Upper lobe of right lung (tissue), 1 donor: Measurements from ENCODE around the gene LUZP1. TPM values are rescaled to one million over a fixed set of nuclear protein-coding genes. Genes with fewer than 3 reads are reported as not detected.

Experiments used
- ATAC-seq: fragments of 200-7000 bp; cut with Tn5 transposase; one replicate; pipeline ENCODE4 v1.9.1; 2020; ENCODE audit warnings: mild to moderate bottlenecking, moderate library complexity
- DNase-seq: peaks from one replicate; pipeline ENCODE4 v3.0.0-alpha.2; 2020
- H3K27ac ChIP-seq: fragments of 200-600 bp; one replicate; pipeline ENCODE4 v1.8.0; 2022
- H3K27me3 ChIP-seq: fragments of 200-600 bp; one replicate; pipeline ENCODE4 v1.8.0; 2022; ENCODE audit warnings: mild to moderate bottlenecking
- H3K36me3 ChIP-seq: fragments of 200-600 bp; one replicate; pipeline ENCODE4 v1.8.0; 2022
- H3K4me1 ChIP-seq: fragments of 200-600 bp; one replicate; pipeline ENCODE4 v1.8.0; 2022
- H3K4me3 ChIP-seq: fragments of 200-600 bp; one replicate; pipeline ENCODE4 v1.8.0; 2022; ENCODE audit warnings: mild to moderate bottlenecking
- H3K9me3 ChIP-seq: fragments of 200-600 bp; one replicate; pipeline ENCODE4 v1.8.0; 2022
- intact Hi-C: fragments of 100-400 bp; cut with DNase I; formaldehyde crosslinking; loops from one replicate; pipeline ENCODE4 v1.11.0; 2022
- total RNA-seq: library from RNA; stranded (reverse); fragmentation: NEBNext Ultra II Directional; extraction: Animal tissue kit (Norgen Biotek cat#: 25700); gene quantifications from one replicate; pipeline ENCODE4 v1.2.1, GENCODE V29; 2021
- TF ChIP-seq, protein P1 (sequence below): fragments of 200-600 bp; IDR thresholded peaks from one replicate; pipeline ENCODE4 v1.8.0; 2022; ENCODE audit warnings: antibody characterized with exemption
- donor health status: DM: no; HTN: yes; CAD: no; lungs with severe emphysema.

The LUZP1 gene
- total RNA-seq, 1 donor from 2014 or later = 36.4 TPM

GRCh38 chr1:23126801-23127200 lies 41.9 kb downstream of the LUZP1 start:
- H3K4me1 ChIP-seq = peaks cover 17% of the 10 kb centered on the region
- intact Hi-C loops = no loop called here
- H3K9me3 ChIP-seq = no peaks in the 10 kb centered on the region
- H3K27ac ChIP-seq = no peak overlapping the region
- no peak overlapping the region for H3K4me3 ChIP-seq
- DNase-seq (no peak), ATAC-seq (no peak)
- no peaks in the 10 kb centered on the region for H3K27me3 ChIP-seq
- H3K36me3 ChIP-seq = no peaks in the 10 kb centered on the region
- TF ChIP-seq, protein P1, sequence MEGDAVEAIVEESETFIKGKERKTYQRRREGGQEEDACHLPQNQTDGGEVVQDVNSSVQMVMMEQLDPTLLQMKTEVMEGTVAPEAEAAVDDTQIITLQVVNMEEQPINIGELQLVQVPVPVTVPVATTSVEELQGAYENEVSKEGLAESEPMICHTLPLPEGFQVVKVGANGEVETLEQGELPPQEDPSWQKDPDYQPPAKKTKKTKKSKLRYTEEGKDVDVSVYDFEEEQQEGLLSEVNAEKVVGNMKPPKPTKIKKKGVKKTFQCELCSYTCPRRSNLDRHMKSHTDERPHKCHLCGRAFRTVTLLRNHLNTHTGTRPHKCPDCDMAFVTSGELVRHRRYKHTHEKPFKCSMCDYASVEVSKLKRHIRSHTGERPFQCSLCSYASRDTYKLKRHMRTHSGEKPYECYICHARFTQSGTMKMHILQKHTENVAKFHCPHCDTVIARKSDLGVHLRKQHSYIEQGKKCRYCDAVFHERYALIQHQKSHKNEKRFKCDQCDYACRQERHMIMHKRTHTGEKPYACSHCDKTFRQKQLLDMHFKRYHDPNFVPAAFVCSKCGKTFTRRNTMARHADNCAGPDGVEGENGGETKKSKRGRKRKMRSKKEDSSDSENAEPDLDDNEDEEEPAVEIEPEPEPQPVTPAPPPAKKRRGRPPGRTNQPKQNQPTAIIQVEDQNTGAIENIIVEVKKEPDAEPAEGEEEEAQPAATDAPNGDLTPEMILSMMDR = no peak

DNA sequence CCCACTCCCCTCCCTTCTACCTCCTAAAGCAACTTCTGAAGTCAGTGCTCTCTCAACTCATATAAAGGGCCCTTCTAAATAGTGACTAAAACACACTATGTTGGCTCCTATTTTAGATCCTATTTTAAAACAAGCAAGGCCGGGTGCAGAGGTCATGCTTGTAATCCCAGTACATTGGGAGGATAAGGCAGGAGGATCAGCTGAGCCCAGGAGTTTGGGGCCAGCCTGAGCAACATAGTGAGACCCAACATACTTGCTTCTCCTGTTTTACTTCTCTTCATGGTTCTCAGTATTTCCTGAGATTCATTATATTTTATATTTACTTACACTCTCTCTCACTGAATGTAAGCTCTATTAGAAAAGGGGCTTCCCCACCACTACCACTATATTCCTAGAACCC lies 42.5 kb downstream of the LUZP1 start:
- peaks cover 17% of the 10 kb centered on the region for H3K4me1 ChIP-seq
- no peaks in the 10 kb centered on the region for H3K27me3 ChIP-seq
- no peak overlapping the region for H3K4me3 ChIP-seq
- ATAC-seq (no peak), DNase-seq (no peak)
- intact Hi-C loops = no loop called here
- H3K9me3 ChIP-seq = no peaks in the 10 kb centered on the region
- H3K36me3 ChIP-seq = no peaks in the 10 kb centered on the region
- TF ChIP-seq, protein P1 = no peak
- H3K27ac ChIP-seq = no peak overlapping the region

GRCh38 chr1:23125489-23125888 lies 43.2 kb downstream of the LUZP1 start:
- Histone ChIP-seq H3K4me1 (peaks cover 17% of the 10 kb centered on the region), H3K36me3 (no peaks in the 10 kb centered on the region), H3K4me3 (no peak overlapping the region), H3K27ac (no peak overlapping the region), H3K9me3 (no peaks in the 10 kb centered on the region), H3K27me3 (no peaks in the 10 kb centered on the region)
- DNase-seq = no peak
- TF ChIP-seq, protein P1 = no peak
- ATAC-seq = no peak
- intact Hi-C loops = no loop called here

DNA sequence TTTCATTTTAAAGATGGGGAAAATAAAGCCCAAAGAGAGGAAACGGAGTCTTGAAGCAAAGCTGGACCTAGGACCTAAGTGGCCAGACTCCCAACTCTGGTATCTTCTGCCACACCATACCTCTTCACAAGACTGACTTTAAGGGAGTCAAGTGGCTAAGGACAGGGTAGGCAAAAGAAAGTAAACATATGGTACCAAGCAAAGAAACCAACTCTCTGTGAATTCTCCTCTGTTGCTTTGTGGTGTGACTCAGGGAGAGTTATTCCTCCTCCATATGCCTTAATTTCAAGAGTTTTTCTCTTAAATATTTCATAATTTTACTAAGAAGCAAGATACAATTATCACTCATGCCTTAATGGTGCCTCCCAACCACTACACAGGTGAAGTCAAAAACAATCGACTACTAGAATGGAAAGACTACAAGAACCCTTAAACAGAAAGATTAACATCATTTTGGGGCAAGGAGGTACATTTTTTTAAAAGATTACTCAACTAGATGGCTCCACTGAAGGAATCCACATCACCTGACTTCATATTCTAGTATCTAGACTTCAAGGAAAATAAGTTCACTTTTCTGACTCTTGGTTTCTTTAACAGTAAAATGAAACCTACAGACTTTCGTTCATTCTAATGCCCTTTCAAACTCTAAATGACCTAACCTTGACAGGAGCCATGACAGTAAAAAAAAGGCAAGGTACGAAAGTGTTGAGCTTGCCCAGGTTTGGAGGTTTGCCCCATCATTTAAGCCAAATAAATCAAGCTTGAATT lies 44.2 kb downstream of the LUZP1 start:
- TF ChIP-seq, protein P1 = no peak
- Histone ChIP-seq H3K36me3 (no peaks in the 10 kb centered on the region), H3K27ac (no peak overlapping the region), H3K27me3 (no peaks in the 10 kb centered on the region), H3K4me3 (no peak overlapping the region), H3K4me1 (peaks cover 21% of the 10 kb centered on the region), H3K9me3 (no peaks in the 10 kb centered on the region)
- DNase-seq (no peak), ATAC-seq (no peak)
- intact Hi-C loops = no loop called here

GRCh38 chr1:23123528-23123927 lies 45.1 kb downstream of the LUZP1 start:
- intact Hi-C loops = no loop called here
- Histone ChIP-seq H3K27ac (no peak overlapping the region), H3K36me3 (no peaks in the 10 kb centered on the region), H3K4me3 (no peak overlapping the region), H3K4me1 (peaks cover 23% of the 10 kb centered on the region), H3K9me3 (no peaks in the 10 kb centered on the region), H3K27me3 (no peaks in the 10 kb centered on the region)
- ATAC-seq (no peak), DNase-seq (no peak)
- TF ChIP-seq, protein P1 = no peak
